Measurements from ENCODE around the gene AZIN2.
"Not testable (repeated sequence)": the region's sequence is repeated elsewhere in the genome, so short reads cannot be mapped to it uniquely, and the experiment has no call there.

The AZIN2 gene

DNA sequence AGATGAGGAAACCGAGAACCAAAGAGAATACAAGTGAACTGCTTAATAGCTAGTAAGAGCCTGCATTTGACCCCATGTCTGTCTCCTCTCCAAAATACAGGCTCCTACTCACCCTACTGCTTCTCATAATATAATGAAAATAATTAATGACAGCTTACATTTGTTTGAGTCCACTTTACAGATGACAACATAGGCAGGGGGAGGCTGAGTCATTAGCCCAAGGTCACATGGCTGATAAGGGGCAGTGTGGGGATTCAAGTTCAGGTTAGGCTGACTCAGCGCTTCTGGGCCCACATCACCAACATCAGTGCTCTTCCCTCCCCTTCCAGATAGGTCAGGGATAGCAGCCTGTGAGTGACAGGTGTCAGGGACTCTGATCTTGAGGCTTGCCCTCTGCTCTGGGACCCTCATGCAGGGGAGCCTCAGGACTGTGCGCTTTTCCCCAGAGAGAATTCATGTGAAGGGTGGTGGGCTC lies 16.2 kb downstream of the AZIN2 start:
- Histone ChIP-seq H3K9me3 (ENCODE audit: control insufficient read depth in 1 of 2, low read length in 2 of 2) (no peaks in the 10 kb centered on the region), H3K27ac (ENCODE audit: low read length) (no peak overlapping the region), H3K27me3 (ENCODE audit: low read depth, low read length) (no peaks in the 10 kb centered on the region), H3K4me1 (ENCODE audit: control insufficient read depth in 1 of 2, insufficient read depth in 2 of 2, low read length in 2 of 2) (no peaks in the 10 kb centered on the region), H3K4me3 (ENCODE audit: low read depth in 1 of 2, low read length in 2 of 2) (no peak overlapping the region), H3K36me3 (ENCODE audit: control insufficient read depth in 1 of 2, insufficient read depth in 2 of 2, low read length in 2 of 2) (peaks cover 0 to 11% of the 10 kb centered on the region in 2 donors)

DNA sequence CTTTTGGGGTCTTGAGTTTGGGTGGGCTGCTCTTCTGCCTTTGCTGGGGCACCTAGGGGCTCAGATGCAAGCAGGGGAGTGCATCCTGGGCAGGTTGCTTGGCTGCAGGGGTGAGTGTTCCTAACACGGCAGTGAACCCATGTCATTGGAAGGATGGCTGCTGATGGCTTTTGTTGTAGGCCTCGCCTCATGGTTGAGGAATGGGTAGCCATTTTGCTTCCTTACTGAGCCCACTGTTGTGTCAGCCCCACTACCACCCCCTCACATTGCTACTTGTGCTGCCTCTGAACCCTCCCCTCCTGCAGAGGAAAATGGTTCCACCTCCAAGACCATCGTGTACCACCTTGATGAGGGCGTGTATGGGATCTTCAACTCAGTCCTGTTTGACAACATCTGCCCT lies 16.8 kb downstream of the AZIN2 start:
- Histone ChIP-seq H3K9me3 (ENCODE audit: control insufficient read depth in 1 of 2, low read length in 2 of 2) (no peaks in the 10 kb centered on the region), H3K4me1 (ENCODE audit: control insufficient read depth in 1 of 2, insufficient read depth in 2 of 2, low read length in 2 of 2) (no peaks in the 10 kb centered on the region), H3K27ac (ENCODE audit: low read length) (no peak overlapping the region), H3K27me3 (ENCODE audit: low read depth, low read length) (no peaks in the 10 kb centered on the region), H3K36me3 (ENCODE audit: control insufficient read depth in 1 of 2, insufficient read depth in 2 of 2, low read length in 2 of 2) (peaks cover 0 to 15% of the 10 kb centered on the region in 2 donors), H3K4me3 (ENCODE audit: low read depth in 1 of 2, low read length in 2 of 2) (no peak overlapping the region)

DNA sequence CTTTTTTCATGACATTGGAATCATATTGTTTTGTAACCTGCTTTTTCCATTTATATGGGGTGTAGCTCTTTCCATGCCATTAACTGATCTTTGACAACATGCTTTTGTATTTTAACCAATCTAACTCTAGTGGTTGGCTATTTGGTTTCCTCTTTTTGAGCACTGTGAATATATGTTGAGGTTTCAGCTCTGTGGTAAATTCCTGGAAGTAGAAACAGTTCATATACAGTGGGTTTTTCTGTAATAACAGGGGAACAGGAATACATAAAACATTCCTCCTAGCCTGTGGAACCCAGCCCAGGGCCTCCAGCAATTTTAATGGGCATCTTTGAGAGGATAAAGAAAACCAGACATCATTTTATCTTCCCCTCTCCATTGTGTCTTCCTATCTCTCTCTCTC lies 17.4 kb downstream of the AZIN2 start:
- H3K27ac ChIP-seq (ENCODE audit: low read length) = no peak overlapping the region
- no peaks in the 10 kb centered on the region for H3K27me3 ChIP-seq (ENCODE audit: low read depth, low read length)
- H3K9me3 ChIP-seq (ENCODE audit: control insufficient read depth in 1 of 2, low read length in 2 of 2) = no peaks in the 10 kb centered on the region
- no peaks in the 10 kb centered on the region for H3K4me1 ChIP-seq (ENCODE audit: control insufficient read depth in 1 of 2, insufficient read depth in 2 of 2, low read length in 2 of 2)
- H3K4me3 ChIP-seq (ENCODE audit: low read depth in 1 of 2, low read length in 2 of 2) = no peak overlapping the region
- peaks cover 0 to 20% of the 10 kb centered on the region in 2 donors for H3K36me3 ChIP-seq (ENCODE audit: control insufficient read depth in 1 of 2, insufficient read depth in 2 of 2, low read length in 2 of 2)

DNA sequence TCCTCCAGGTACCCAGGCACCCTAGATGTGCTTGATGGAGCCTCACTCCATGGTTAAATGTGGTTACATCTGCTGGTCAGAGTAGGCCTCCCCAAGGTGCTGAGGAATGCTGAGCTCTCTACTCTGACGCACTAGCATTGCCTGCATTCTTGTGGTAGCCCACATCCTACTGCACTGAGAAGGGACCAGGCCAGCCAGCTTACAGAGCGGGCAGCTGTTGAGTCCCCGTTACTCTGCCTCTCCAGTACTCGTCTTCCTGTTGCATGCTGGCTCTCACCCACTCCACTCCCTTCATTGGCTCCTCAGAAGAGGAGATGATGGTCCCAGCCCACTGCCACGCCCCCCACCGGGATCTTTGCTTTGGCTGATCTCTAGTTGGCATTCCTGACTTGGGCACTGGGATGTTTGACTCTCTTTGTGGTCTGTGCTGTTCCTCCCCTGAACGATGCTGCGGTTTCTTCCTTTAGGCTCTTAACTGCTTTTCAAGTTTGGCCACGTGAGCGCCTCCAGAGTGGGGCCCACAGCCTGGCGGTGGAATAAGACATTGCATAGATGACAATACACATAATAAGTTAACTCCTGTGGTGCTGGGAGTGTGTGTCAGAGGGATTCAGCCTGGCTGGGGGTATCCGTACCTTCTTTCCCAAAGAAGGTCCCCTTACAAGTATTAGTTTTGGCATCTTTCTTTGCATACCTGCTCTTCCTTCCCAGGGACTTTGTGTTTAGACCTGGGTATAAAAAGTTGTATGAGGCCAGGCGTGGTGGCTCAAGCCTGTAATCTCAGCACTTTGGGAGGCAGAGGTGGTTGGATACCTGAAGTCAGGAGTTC lies 18.6 kb downstream of the AZIN2 start:
- Histone ChIP-seq H3K9me3 (ENCODE audit: control insufficient read depth in 1 of 2, low read length in 2 of 2) (no peaks in the 10 kb centered on the region), H3K4me1 (ENCODE audit: control insufficient read depth in 1 of 2, insufficient read depth in 2 of 2, low read length in 2 of 2) (no peaks in the 10 kb centered on the region), H3K36me3 (ENCODE audit: control insufficient read depth in 1 of 2, insufficient read depth in 2 of 2, low read length in 2 of 2) (peaks cover 0 to 23% of the 10 kb centered on the region in 2 donors), H3K27me3 (ENCODE audit: low read depth, low read length) (no peaks in the 10 kb centered on the region), H3K4me3 (ENCODE audit: low read depth in 1 of 2, low read length in 2 of 2) (no peak overlapping the region), H3K27ac (ENCODE audit: low read length) (no peak overlapping the region)

DNA sequence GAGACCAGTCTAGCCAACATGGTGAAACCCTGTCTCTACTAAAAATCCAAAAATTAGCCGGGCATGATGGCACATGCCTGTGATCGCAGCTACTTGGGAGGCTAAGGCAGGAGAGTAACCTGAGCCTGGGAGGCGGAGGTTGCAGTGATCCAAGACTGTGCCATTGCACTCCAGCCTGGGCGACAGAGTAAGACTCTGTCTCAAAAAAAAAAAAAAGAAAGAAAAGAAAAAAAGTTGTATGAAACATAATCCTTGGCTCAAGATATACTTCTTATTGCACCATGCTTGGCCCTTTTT lies 19.1 kb downstream of the AZIN2 start:
- not testable (repeated sequence) for H3K9me3 ChIP-seq (ENCODE audit: control insufficient read depth in 1 of 2, low read length in 2 of 2); H3K4me3 ChIP-seq (ENCODE audit: low read depth in 1 of 2, low read length in 2 of 2); H3K27me3 ChIP-seq (ENCODE audit: low read depth, low read length); H3K4me1 ChIP-seq (ENCODE audit: control insufficient read depth in 1 of 2, insufficient read depth in 2 of 2, low read length in 2 of 2); H3K27ac ChIP-seq (ENCODE audit: low read length)
- H3K36me3 ChIP-seq (ENCODE audit: control insufficient read depth in 1 of 2, insufficient read depth in 2 of 2, low read length in 2 of 2) = peaks cover 0 to 23% of the 10 kb centered on the region in 2 donors

DNA sequence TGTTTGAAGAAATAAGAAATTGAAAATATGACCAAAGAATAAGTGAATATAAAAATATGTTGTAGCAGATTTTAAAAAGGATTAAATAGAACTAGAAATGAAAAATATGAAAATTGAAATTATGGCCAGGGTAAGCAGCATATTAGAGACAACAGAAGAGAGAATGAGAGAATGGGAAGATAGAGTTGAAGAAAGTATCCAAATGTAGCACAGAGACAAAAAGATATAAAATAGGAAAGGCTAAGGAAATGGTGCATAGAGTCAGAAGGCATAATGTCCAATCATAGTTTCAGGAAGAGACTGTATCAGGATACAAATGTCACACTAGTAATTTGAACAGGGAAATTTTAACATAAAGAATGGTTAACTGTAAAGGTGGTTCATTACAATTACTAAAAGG lies 29.5 kb downstream of the AZIN2 start:
- no peaks in the 10 kb centered on the region for H3K4me1 ChIP-seq (ENCODE audit: control insufficient read depth in 1 of 2, insufficient read depth in 2 of 2, low read length in 2 of 2)
- no peak overlapping the region for H3K27ac ChIP-seq (ENCODE audit: low read length)
- no peak overlapping the region for H3K4me3 ChIP-seq (ENCODE audit: low read depth in 1 of 2, low read length in 2 of 2)
- H3K36me3 ChIP-seq (ENCODE audit: control insufficient read depth in 1 of 2, insufficient read depth in 2 of 2, low read length in 2 of 2) = no peaks in the 10 kb centered on the region
- H3K27me3 ChIP-seq (ENCODE audit: low read depth, low read length) = no peaks in the 10 kb centered on the region
- peaks cover 0 to 4% of the 10 kb centered on the region in 2 donors for H3K9me3 ChIP-seq (ENCODE audit: control insufficient read depth in 1 of 2, low read length in 2 of 2)

DNA sequence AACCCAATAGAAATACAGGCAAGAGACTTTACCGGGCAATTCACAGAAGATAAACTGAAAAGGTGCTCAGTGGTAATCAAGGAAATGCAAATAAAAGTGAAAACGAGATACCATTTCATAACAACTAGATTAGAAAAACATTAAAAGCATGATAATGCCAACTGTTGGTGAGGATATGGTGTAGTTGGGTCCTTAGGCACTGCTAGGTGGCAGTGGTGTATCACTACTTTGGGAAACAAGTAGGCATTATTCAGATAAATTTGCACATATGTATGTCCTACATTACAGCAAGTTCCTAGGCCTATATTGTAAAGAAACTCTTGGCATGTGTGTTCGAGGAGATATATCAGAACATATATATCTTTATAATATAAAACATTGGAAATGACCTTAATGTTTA lies 31.0 kb downstream of the AZIN2 start:
- Histone ChIP-seq H3K4me1 (ENCODE audit: control insufficient read depth in 1 of 2, insufficient read depth in 2 of 2, low read length in 2 of 2) (no peaks in the 10 kb centered on the region), H3K9me3 (ENCODE audit: control insufficient read depth in 1 of 2, low read length in 2 of 2) (peaks cover 0 to 4% of the 10 kb centered on the region in 2 donors), H3K4me3 (ENCODE audit: low read depth in 1 of 2, low read length in 2 of 2) (no peak overlapping the region), H3K36me3 (ENCODE audit: control insufficient read depth in 1 of 2, insufficient read depth in 2 of 2, low read length in 2 of 2) (no peaks in the 10 kb centered on the region), H3K27me3 (ENCODE audit: low read depth, low read length) (no peaks in the 10 kb centered on the region), H3K27ac (ENCODE audit: low read length) (no peak overlapping the region)

DNA sequence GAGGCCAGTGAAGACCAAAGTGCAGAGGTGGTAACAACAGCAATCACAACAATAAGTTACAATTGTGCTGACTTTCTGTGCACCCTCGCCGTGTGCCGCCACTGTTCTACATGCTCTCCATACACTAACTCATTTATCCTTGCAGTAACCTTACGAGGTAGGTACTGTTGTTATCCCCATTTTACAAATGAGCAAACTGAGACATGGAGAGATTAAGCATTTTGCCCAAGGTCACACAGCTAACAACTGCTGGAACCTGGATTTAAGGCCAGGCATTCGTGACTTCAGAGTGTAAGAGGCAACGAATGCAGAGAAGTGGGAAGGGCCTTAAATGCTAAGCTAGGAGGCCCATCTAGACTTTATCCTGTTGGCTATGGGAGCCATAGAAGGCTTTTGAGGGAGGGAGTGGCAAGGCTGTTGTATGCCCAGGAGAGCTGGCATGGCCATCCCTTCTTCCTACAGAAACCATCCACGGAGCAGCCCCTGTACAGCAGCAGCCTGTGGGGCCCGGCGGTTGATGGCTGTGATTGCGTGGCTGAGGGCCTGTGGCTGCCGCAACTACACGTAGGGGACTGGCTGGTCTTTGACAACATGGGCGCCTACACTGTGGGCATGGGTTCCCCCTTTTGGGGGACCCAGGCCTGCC lies 36.6 kb downstream of the AZIN2 start:
- H3K36me3 ChIP-seq (ENCODE audit: control insufficient read depth in 1 of 2, insufficient read depth in 2 of 2, low read length in 2 of 2) = no peaks in the 10 kb centered on the region
- no peaks in the 10 kb centered on the region for H3K4me1 ChIP-seq (ENCODE audit: control insufficient read depth in 1 of 2, insufficient read depth in 2 of 2, low read length in 2 of 2)
- no peaks in the 10 kb centered on the region for H3K9me3 ChIP-seq (ENCODE audit: control insufficient read depth in 1 of 2, low read length in 2 of 2)
- no peak overlapping the region for H3K27ac ChIP-seq (ENCODE audit: low read length)
- H3K4me3 ChIP-seq (ENCODE audit: low read depth in 1 of 2, low read length in 2 of 2) = no peak overlapping the region
- H3K27me3 ChIP-seq (ENCODE audit: low read depth, low read length) = no peaks in the 10 kb centered on the region

DNA sequence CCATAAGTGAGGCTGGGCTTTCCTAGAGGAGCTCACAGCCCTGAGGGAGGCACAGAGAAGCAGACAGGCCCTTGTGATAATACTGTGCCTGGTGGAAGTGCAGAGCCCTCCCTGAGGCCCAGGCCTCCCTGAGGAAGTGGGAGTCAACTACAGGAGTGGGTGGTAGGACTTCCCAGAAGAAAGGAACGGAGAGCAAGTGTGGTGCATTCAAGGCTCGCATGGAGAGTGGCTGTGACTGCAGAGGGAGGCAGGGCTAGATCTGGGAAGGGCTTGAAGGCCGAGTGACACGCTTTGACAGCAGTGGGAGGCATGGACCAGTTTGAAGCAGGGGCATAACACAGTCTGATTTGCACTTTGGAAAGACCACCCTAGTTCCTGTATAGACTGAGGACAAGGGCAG lies 37.3 kb downstream of the AZIN2 start:
- Histone ChIP-seq H3K4me3 (ENCODE audit: low read depth in 1 of 2, low read length in 2 of 2) (no peak overlapping the region), H3K9me3 (ENCODE audit: control insufficient read depth in 1 of 2, low read length in 2 of 2) (no peaks in the 10 kb centered on the region), H3K27me3 (ENCODE audit: low read depth, low read length) (no peaks in the 10 kb centered on the region), H3K36me3 (ENCODE audit: control insufficient read depth in 1 of 2, insufficient read depth in 2 of 2, low read length in 2 of 2) (no peaks in the 10 kb centered on the region), H3K4me1 (ENCODE audit: control insufficient read depth in 1 of 2, insufficient read depth in 2 of 2, low read length in 2 of 2) (no peaks in the 10 kb centered on the region), H3K27ac (ENCODE audit: low read length) (no peak overlapping the region)

DNA sequence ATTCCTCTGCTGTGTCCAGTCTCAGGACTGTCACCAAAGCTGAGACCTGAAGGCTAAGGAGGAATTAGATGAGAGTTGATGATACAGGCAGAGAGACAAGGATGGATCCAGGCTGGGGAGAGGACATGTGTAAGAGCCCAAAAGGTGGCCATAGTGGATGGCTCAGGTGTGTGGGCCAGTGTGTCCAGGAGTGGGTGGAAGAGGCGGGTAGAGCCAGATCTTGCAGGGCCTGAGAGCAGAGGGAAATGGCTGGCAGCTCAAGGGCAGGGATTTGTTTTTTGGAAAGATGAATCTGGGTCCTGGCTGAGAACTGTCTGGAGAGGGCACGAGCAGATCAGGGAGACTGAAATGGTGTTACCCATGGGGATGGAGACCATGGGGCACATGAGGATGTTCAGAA lies 38.1 kb downstream of the AZIN2 start:
- H3K27me3 ChIP-seq (ENCODE audit: low read depth, low read length) = no peaks in the 10 kb centered on the region
- no peak overlapping the region for H3K4me3 ChIP-seq (ENCODE audit: low read depth in 1 of 2, low read length in 2 of 2)
- no peaks in the 10 kb centered on the region for H3K4me1 ChIP-seq (ENCODE audit: control insufficient read depth in 1 of 2, insufficient read depth in 2 of 2, low read length in 2 of 2)
- no peaks in the 10 kb centered on the region for H3K36me3 ChIP-seq (ENCODE audit: control insufficient read depth in 1 of 2, insufficient read depth in 2 of 2, low read length in 2 of 2)
- no peaks in the 10 kb centered on the region for H3K9me3 ChIP-seq (ENCODE audit: control insufficient read depth in 1 of 2, low read length in 2 of 2)
- H3K27ac ChIP-seq (ENCODE audit: low read length) = no peak overlapping the region

DNA sequence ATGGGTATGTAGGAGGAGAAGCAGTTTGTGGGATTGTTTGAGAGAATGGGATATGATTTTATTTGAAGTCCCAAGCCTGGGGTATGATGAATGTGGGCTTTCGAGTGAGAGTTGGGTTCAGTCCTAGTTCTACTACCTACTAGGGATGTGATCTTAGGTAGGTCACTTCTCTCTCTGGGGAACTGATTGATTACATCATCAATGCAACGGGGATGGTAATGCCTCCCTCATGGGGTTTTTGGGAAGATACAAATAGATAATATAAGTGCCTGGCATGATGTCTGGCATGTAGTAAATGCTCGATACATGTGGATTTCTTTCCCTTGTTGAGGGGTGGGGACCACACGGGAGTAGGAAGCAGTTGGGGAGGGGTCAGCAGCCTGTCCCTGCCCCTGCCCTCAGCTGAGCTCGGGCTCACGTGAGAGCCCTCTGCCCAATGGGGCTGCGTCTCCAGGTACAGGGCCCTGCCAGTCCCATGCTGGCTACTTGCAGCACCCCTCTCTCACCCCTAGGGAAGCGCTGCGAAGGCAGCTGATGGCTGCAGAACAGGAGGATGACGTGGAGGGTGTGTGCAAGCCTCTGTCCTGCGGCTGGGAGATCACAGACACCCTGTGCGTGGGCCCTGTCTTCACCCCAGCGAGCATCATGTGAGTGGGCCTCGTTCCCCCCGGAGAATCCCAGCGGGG lies 38.7 kb downstream of the AZIN2 start:
- no peaks in the 10 kb centered on the region for H3K4me1 ChIP-seq (ENCODE audit: control insufficient read depth in 1 of 2, insufficient read depth in 2 of 2, low read length in 2 of 2)
- no peak overlapping the region for H3K27ac ChIP-seq (ENCODE audit: low read length)
- H3K4me3 ChIP-seq (ENCODE audit: low read depth in 1 of 2, low read length in 2 of 2) = no peak overlapping the region
- H3K36me3 ChIP-seq (ENCODE audit: control insufficient read depth in 1 of 2, insufficient read depth in 2 of 2, low read length in 2 of 2) = no peaks in the 10 kb centered on the region
- H3K9me3 ChIP-seq (ENCODE audit: control insufficient read depth in 1 of 2, low read length in 2 of 2) = no peaks in the 10 kb centered on the region
- no peaks in the 10 kb centered on the region for H3K27me3 ChIP-seq (ENCODE audit: low read depth, low read length)
